ENCODE results near the gene KCNK3. TPM values are rescaled to one million over a fixed set of nuclear protein-coding genes. Genes with fewer than 3 reads are reported as not detected.

Gene KCNK3
- total RNA-seq, 2 experiments from 2014 or later = not detected

DNA sequence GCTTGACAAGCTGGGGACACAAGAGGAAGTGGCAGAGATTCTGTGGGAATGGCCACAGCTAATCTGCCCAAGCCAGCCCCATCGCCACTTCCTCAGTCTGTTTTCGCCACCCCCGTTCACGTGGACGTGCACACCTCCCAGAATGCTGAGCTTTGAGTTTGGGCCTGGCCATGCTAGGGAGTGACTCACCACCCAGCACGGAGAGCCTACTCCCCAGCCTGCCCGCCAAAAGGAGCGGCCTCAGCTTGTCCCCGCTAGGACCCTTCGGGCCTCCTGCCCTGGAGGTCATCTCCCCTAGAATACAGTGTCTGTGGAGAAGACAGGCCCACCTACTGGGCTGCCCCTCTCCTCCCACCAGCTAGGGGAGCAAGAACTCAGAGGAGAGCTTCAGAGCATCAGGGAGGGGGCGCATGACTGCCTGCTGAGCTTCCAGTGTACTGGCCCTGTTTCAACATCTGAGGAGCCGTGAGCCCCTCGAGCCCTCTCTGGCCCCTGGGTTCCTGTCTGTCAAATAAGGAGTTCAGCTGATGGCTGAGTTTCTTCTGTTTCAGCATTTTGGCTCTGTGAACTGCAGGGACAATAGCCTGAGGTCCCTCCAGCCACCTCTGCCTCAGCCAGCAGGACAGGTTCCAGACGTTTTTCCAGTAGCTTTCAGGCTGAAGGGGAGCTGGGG, 76.7 kb downstream of the KCNK3 start:
- CTCF ChIA-PET = interaction anchor here (1.0 to 1.1 kb wide), 2 partner anchors 8 to 24 kb away, joined by 3 read pairs; no protein-coding TSS in a partner anchor
- Mint-ChIP-seq H3K27ac (peak overlapping the region; percentile 77), H3K9me3 (ENCODE audit: low read depth) (no peaks in the 10 kb centered on the region), H3K27me3 (no peaks in the 10 kb centered on the region), H3K36me3 (peaks cover 4% of the 10 kb centered on the region), H3K4me1 (peaks cover 67% of the 10 kb centered on the region), H3K4me3 (no peak overlapping the region)
- ATAC-seq (peak; percentile 46), DNase-seq (peak; percentile 74)

DNA sequence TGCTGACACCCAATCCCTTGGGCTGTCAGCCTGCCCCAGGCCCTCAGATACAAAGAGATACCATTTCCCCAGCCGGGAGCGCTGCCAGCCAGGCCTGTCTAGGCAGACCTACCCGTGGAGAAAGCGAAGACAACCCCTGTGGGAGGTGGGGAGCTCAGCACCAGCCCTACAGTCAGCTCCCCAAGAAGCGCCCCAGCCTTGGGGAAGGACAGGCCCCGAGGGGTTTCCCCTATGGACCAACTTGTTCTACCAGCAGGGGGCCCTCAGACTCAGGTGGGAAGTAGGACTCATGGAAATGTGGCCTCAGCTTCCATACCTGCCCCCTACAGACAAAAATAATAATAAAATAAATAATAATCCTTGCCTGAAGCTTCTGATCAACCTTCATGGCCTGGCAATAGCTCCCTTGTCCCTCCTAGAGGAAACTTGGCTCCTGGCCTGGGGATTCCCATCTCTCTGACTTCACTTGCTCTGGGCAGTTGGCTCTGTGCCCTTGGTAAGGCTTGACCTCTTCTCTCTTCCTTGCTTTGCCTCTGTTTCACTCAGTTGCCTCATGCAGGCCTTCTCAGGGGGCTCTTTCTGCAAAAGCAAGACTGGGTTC, 78.6 kb downstream of the KCNK3 start:
- ATAC-seq (peak; percentile 14), DNase-seq (no peak)
- H3K36me3 Mint-ChIP-seq = peaks cover 3% of the 10 kb centered on the region
- CTCF ChIA-PET = no interaction called here
- H3K27ac Mint-ChIP-seq = peak overlapping the region; percentile 54
- H3K9me3 Mint-ChIP-seq (ENCODE audit: low read depth) = no peaks in the 10 kb centered on the region
- no peaks in the 10 kb centered on the region for H3K27me3 Mint-ChIP-seq
- H3K4me1 Mint-ChIP-seq = peaks cover 53% of the 10 kb centered on the region
- no peak overlapping the region for H3K4me3 Mint-ChIP-seq

DNA sequence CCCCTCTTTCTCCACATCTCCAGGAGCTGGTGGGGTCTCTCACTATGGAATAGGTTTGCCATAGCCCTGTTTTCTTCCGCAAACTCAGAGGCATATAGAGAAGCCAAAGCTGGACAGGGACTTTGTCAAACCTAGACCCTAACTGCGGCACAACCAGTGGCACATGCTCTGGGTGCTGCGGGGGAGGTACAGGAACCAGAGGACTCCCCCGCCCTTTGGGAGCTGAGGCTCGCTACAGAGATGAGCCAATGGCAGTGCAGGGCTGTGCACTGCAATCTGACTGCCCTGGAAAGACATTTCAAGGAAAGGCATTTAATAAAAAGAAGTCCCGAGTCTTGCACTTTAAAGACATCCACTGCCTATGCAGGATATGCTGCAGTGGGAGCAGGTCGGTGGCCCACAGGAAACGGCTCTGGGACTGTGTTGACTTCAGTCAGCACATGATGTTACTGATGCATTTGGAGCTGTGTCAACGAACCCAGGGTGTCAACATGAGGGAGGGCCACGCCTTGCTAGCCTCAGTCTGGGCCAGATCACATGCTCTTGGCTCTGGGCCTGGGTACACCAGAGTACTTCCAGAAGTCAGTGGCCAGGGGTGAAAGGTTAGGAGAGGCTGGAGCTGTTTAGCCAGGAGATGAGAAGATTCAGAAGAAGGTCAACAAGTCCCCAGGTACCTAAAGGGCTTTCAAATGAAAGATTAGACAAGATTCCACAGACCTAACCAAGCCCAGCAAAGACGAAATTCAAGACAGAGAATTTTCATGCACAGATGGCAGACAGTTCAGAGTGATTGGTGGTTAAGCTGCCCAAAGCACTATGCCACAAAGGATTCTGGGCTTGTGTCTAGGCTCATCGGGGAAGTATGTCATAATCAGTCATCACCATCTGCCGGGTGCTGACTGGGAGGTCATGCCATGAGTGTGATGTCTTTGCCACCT, 79.8 kb downstream of the KCNK3 start:
- DNase-seq (peak; percentile 74), ATAC-seq (peak; percentile 76)
- Mint-ChIP-seq H3K4me3 (no peak overlapping the region), H3K4me1 (peaks cover 51% of the 10 kb centered on the region), H3K27me3 (no peaks in the 10 kb centered on the region), H3K36me3 (peaks cover 10% of the 10 kb centered on the region), H3K27ac (peak overlapping the region; percentile 83), H3K9me3 (ENCODE audit: low read depth) (no peaks in the 10 kb centered on the region)
- CTCF ChIA-PET = interaction anchor here (1.2 kb wide), 1 partner anchor 15 kb away, joined by 3 read pairs; no protein-coding TSS in a partner anchor

DNA sequence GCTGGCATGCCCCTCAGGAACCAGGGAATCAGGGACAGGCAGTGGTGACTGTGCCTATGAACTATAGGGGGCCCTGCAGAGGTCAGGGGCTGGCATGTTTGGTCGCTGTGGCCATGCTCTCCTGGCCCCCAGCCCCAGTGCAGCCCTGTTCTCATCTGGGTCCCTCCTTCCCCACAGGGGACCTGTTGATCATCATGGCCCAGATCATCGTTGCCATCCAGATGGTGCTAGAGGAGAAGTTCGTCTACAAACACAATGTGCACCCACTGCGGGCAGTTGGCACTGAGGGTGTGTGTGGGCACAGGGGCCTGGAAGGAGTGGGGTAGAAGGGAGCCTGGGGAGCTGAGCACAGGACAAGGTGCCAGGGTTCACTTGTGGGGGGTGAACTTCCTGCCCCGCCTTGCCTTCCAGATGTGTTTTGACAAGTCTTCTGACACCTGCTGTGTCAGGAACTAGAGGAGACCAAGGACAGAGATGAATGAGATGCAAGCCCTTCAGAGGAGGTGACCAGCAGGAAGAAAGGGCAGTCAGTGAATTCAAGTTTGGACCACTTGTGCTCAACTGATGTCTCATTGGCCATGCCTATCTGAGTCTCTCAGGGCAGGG, 83.8 kb downstream of the KCNK3 start:
- Mint-ChIP-seq H3K27me3 (no peaks in the 10 kb centered on the region), H3K27ac (peak overlapping the region; percentile 14), H3K36me3 (peaks cover 27% of the 10 kb centered on the region), H3K9me3 (ENCODE audit: low read depth) (no peaks in the 10 kb centered on the region), H3K4me1 (peaks cover 23% of the 10 kb centered on the region), H3K4me3 (no peak overlapping the region)
- CTCF ChIA-PET = no interaction called here
- DNase-seq (no peak), ATAC-seq (no peak)

DNA sequence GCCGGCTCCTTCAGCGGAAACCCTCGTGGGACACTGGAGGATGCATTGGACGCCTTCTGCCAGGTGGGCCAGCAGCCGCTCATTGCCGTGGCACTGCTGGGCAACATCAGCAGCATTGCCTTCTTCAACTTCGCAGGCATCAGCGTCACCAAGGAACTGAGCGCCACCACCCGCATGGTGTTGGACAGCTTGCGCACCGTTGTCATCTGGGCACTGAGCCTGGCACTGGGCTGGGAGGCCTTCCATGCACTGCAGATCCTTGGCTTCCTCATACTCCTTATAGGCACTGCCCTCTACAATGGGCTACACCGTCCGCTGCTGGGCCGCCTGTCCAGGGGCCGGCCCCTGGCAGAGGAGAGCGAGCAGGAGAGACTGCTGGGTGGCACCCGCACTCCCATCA, 85.6 kb downstream of the KCNK3 start:
- Mint-ChIP-seq H3K27me3 (no peaks in the 10 kb centered on the region), H3K9me3 (ENCODE audit: low read depth) (no peaks in the 10 kb centered on the region), H3K36me3 (peaks cover 31% of the 10 kb centered on the region), H3K4me1 (peaks cover 5% of the 10 kb centered on the region), H3K27ac (no peak overlapping the region), H3K4me3 (no peak overlapping the region)
- no peak for DNase-seq
- no peak for ATAC-seq
- CTCF ChIA-PET = interaction anchor here (1.0 to 1.1 kb wide), 3 partner anchors 9 to 184 kb away, joined by 3 read pairs; no protein-coding TSS in a partner anchor

DNA sequence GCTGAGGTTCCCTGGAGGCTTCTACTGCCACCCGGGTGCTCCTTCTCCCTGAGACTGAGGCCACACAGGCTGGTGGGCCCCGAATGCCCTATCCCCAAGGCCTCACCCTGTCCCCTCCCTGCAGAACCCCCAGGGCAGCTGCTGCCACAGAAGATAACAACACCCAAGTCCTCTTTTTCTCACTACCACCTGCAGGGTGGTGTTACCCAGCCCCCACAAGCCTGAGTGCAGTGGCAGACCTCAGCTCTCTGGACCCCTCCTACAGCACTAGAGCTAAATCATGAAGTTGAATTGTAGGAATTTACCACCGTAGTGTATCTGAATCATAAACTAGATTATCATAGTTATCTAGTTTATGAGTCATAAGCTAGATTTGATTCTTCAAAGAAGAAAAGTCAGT, 86.0 kb downstream of the KCNK3 start:
- H3K4me1 Mint-ChIP-seq = peaks cover 5% of the 10 kb centered on the region
- no peak for DNase-seq
- H3K36me3 Mint-ChIP-seq = peaks cover 31% of the 10 kb centered on the region

DNA sequence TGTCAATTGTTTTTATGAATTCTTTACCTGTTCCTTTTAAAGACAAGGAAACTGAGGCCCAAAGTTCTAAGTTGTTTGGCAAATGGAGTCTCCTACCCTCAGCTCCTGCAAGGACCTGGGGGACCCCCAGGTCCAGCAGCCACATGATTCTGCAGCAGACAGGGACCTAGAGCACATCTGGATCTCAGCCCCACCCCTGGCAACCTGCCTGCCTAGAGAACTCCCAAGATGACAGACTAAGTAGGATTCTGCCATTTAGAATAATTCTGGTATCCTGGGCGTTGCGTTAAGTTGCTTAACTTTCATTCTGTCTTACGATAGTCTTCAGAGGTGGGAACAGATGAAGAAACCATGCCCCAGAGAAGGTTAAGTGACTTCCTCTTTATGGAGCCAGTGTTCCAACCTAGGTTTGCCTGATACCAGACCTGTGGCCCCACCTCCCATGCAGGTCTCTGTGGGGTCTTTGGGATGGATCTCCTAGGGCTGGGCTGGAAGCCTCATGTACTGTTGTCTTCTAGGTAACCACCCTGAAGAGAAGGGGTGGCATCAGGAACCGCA, 87.8 kb downstream of the KCNK3 start:
- H3K27me3 Mint-ChIP-seq = no peaks in the 10 kb centered on the region
- DNase-seq (no peak), ATAC-seq (no peak)
- no peak overlapping the region for H3K27ac Mint-ChIP-seq
- H3K36me3 Mint-ChIP-seq = peaks cover 33% of the 10 kb centered on the region
- peaks cover 9% of the 10 kb centered on the region for H3K4me1 Mint-ChIP-seq
- no peak overlapping the region for H3K4me3 Mint-ChIP-seq
- no peaks in the 10 kb centered on the region for H3K9me3 Mint-ChIP-seq (ENCODE audit: low read depth)
- CTCF ChIA-PET = no interaction called here

More for the DNA sequence above, 86.0 kb downstream of the KCNK3 start:
- no peaks in the 10 kb centered on the region for H3K27me3 Mint-ChIP-seq
- H3K4me3 Mint-ChIP-seq = no peak overlapping the region
- no peak for ATAC-seq
- no peak overlapping the region for H3K27ac Mint-ChIP-seq
- no peaks in the 10 kb centered on the region for H3K9me3 Mint-ChIP-seq (ENCODE audit: low read depth)
- CTCF ChIA-PET = interaction anchor here (1.0 to 1.1 kb wide), 3 partner anchors 32 to 183 kb away, joined by 3 read pairs; no protein-coding TSS in a partner anchor

Other genes with a start within 250 kb of the KCNK3 start
- 100 to 1,000 TPM in 1 of 2 experiments, 10 to 100 TPM in 1; 35.1 to 115 TPM for gene OTOF, start 214.6 kb upstream of the KCNK3 start, total RNA-seq
- not detected for gene CIB4, start 51.4 kb upstream of the KCNK3 start, total RNA-seq
- 10 to 100 TPM; 16.3 to 17.2 TPM for gene SLC35F6, start 71.6 kb downstream of the KCNK3 start, total RNA-seq
- 10 to 100 TPM; 51.6 to 58.7 TPM for gene CENPA, start 93.3 kb downstream of the KCNK3 start, total RNA-seq
- gene DPYSL5, start 155.4 kb downstream of the KCNK3 start, total RNA-seq = not detected

All from activated CD8-positive, alpha-beta memory T cell treated with anti-CD3 and anti-CD28 coated beads, Interleukin-2, amount 10 ng/mL, durations not matched to agents 7 days and 5 days (primary cell).